ENCODE results near the gene RPN2. TPM values are rescaled to one million over a fixed set of nuclear protein-coding genes. Genes with fewer than 3 reads are reported as not detected.

The RPN2 gene
- total RNA-seq, 2 donors from 2014 or later = 154 to 269 TPM

DNA sequence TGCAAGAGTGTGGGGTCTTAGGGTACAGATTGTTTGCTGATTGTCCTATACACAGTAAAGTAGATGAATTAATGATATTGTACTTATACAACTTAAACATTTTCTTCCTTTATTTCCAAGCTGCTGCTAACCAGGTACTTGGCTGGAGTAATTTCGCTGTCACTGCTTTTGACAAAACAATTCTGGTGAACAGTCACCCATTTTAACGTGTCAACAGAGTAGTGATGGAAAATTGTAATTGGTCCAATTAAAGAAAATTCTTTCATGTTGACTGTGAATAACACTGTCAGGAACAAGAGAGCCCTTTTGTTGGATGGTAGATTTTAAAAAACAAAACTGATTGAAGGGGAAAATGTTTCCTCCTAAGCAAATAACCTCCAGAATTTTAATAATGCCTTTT is 26.7 kb downstream of the RPN2 start:
- no peaks in the 10 kb centered on the region for H3K9me3 ChIP-seq
- no peak overlapping the region for H3K9ac ChIP-seq (ENCODE audit: low read depth in 2 of 2, low read length in 2 of 2)
- intact Hi-C loops (cut with DNase I) = no loop called here
- H3K36me3 ChIP-seq = peaks cover 29% of the 10 kb centered on the region
- H3K4me3 ChIP-seq = no peak overlapping the region
- DNase-seq = no peak
- no peaks in the 10 kb centered on the region for H3K4me1 ChIP-seq
- TF ChIP-seq, protein P1, sequence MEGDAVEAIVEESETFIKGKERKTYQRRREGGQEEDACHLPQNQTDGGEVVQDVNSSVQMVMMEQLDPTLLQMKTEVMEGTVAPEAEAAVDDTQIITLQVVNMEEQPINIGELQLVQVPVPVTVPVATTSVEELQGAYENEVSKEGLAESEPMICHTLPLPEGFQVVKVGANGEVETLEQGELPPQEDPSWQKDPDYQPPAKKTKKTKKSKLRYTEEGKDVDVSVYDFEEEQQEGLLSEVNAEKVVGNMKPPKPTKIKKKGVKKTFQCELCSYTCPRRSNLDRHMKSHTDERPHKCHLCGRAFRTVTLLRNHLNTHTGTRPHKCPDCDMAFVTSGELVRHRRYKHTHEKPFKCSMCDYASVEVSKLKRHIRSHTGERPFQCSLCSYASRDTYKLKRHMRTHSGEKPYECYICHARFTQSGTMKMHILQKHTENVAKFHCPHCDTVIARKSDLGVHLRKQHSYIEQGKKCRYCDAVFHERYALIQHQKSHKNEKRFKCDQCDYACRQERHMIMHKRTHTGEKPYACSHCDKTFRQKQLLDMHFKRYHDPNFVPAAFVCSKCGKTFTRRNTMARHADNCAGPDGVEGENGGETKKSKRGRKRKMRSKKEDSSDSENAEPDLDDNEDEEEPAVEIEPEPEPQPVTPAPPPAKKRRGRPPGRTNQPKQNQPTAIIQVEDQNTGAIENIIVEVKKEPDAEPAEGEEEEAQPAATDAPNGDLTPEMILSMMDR (IDR thresholded peaks at IDR 0.05) = no peak
- no peaks in the 10 kb centered on the region for H3K27me3 ChIP-seq
- H3K27ac ChIP-seq = no peak overlapping the region

DNA sequence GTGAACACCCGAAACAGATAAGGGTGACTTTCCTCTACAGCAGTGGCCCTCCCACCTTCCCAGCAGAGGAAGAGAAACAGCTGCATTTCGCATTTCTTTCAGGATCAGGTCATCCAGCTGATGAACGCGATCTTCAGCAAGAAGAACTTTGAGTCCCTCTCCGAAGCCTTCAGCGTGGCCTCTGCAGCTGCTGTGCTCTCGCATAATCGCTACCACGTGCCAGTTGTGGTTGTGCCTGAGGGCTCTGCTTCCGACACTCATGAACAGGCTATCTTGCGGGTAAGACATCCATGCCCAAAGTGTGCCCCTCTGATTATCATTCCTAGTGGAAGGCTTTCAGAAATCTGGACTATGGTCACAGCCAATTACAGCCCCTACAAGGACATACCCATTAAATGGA is 28.0 kb downstream of the RPN2 start:
- H3K4me1 ChIP-seq = no peaks in the 10 kb centered on the region
- DNase-seq = no peak
- intact Hi-C loops (cut with DNase I) = no loop called here
- no peak overlapping the region for H3K27ac ChIP-seq
- no peak overlapping the region for H3K9ac ChIP-seq (ENCODE audit: low read depth in 2 of 2, low read length in 2 of 2)
- no peak overlapping the region for H3K4me3 ChIP-seq
- peaks cover 29% of the 10 kb centered on the region for H3K36me3 ChIP-seq
- TF ChIP-seq, protein P1 (IDR thresholded peaks at IDR 0.05) = no peak
- H3K9me3 ChIP-seq = no peaks in the 10 kb centered on the region
- H3K27me3 ChIP-seq = no peaks in the 10 kb centered on the region

DNA sequence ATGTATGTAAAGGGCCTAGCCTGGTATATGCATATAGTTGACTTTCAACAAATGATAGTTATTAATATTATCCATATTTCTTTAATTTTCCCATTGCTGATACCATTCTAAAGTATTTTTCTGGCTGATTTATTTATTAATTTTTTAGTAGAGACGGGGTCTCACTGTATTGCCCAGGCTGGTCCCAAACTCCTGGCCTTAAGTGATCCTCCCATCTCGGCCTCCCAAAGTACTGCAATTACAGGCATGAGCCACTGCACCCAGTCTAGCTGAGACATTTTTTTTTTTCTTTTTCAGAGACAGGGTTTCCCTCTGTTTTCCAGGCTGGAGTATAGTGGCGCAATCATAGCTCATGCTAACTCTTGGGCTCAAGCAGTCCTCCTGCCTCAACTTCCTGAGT is 30.1 kb downstream of the RPN2 start:
- no peak for DNase-seq
- intact Hi-C loops (cut with DNase I) = no loop called here
- Histone ChIP-seq H3K36me3 (peaks cover 23% of the 10 kb centered on the region), H3K9me3 (no peaks in the 10 kb centered on the region), H3K27me3 (no peaks in the 10 kb centered on the region), H3K27ac (no peak overlapping the region), H3K9ac (ENCODE audit: low read depth in 2 of 2, low read length in 2 of 2) (no peak overlapping the region), H3K4me3 (no peak overlapping the region), H3K4me1 (no peaks in the 10 kb centered on the region)
- TF ChIP-seq, protein P1 (IDR thresholded peaks at IDR 0.05) = no peak

DNA sequence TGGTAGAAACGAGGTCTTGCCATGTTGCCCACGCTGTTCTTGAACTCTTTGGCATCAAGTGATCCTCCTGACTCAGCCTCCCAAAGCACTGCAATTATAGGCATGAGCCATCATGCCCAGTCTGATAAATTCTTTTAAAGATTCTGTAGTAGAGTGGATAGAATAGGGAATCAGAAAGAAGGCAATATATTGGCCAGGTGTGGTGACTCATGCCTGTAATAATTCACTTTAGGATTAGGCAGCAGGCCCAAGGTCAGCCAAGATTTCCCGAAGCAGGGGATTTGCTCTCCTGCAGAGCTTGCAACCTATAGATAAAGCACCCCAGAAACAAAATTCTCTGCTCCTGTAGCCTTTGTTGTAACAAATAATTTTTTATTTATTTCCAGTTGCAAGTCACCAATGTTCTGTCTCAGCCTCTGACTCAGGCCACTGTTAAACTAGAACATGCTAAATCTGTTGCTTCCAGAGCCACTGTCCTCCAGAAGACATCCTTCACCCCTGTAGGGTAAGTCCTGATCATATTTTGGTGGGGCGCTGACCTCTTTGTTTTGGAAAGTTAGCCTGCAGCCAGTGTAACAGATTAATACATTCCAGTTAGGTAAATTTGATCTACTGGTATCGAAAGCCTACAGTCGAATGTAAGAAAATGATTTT is 30.7 kb downstream of the RPN2 start:
- Histone ChIP-seq H3K4me1 (no peaks in the 10 kb centered on the region), H3K9me3 (no peaks in the 10 kb centered on the region), H3K27ac (no peak overlapping the region), H3K9ac (ENCODE audit: low read depth in 2 of 2, low read length in 2 of 2) (no peak overlapping the region), H3K4me3 (no peak overlapping the region), H3K27me3 (no peaks in the 10 kb centered on the region), H3K36me3 (peaks cover 17% of the 10 kb centered on the region)
- DNase-seq = no peak
- TF ChIP-seq, protein P1 (IDR thresholded peaks at IDR 0.05) = no peak
- intact Hi-C loops (cut with DNase I) = no loop called here

DNA sequence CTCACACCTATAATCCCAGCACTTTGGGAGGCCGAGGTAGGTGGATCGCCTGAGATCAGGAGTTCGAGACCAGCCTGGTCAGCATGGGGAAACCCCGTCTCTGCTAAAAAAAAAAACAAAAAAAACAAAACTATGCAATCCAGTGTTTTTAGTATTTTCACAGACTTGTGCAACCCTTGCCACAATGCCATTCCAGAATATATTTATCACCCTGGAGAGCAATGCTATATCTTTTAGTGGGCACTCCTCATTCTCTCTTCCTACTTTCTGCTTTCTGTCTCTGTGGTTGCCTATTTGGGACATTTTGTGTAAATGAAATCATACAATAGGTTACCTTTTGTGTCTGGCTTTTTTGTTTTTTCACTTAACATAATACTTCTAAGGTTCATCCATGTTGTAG is 39.3 kb downstream of the RPN2 start:
- H3K36me3 ChIP-seq = no peaks in the 10 kb centered on the region
- intact Hi-C loops (cut with DNase I) = no loop called here

More for the DNA sequence above, 39.3 kb downstream of the RPN2 start:
- Histone ChIP-seq H3K27me3 (no peaks in the 10 kb centered on the region), H3K9me3 (no peaks in the 10 kb centered on the region), H3K4me3 (no peak overlapping the region), H3K27ac (no peak overlapping the region), H3K9ac (ENCODE audit: low read depth in 2 of 2, low read length in 2 of 2) (no peak overlapping the region), H3K4me1 (no peaks in the 10 kb centered on the region)
- DNase-seq = no peak
- TF ChIP-seq, protein P1 (IDR thresholded peaks at IDR 0.05) = no peak
